ENCODE data around the gene COL23A1.

COL23A1 gene

DNA sequence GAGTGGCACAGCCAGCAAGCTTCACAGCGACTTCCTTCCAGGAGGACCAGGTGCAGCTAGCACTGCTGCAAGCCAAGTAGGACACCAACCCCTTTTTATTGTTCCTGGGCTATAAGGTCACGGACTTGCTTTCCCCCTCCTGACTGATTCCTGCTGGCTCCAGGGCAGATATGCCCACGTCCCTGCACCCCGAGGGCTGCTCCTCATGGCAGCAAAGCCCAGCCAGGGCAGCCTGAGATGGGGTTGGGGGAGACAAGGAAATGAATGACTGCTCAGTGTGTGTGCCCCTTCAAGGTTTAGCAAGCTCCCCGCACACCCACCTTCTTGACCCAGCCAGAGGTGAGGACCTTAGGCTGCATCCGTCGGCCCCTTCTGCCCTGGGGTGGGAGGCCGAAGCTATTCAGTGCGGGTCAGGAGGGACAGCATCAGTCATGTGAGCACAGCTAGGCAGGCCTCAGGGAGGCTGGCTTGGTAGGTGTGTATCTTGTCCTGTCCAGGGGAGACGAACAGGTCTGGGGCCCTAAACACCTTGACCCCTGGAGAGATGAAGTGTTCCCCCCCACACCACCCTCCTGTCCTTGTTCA is 221.4 kb downstream of the COL23A1 start:
- DNase-seq = no peak

DNA sequence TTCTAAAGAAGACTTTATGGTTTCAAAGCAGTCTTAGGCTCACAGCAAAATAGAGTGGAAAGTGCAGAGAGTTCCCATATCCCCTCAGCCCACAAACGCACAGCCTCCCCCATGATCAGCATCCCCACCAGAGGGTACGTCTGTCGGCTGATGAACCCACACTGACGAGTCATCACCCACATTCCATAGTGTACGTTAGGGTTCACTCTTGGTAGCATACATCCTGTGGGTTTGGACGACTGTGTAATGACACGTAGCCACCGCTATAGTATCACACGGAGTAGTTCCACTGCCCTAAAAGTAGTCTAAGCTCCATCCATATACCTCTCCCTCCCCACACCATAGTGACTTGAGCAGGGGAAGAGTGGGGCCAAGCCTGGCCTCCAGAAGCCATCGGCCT is 221.9 kb downstream of the COL23A1 start:
- DNase-seq = no peak

DNA sequence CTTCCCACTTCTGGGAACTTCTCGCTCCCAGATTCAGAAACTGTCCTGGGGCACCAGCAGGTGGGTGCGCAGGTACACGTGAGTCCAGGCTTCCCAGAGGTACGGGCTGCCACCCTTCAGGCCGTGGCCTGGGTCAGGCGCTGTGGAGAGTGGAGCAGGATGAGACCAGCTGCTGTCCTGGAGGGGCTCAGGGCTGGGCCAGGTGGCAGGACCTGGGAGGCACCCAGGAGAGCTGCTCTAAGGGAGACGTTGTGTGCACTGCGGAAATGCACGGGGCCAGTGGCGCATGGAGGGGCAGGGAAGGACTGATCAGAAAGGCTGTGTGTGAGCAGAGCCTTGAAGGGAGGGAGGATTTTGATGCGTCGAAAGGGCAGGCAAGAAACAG is 222.5 kb downstream of the COL23A1 start:
- DNase-seq = no peak

DNA sequence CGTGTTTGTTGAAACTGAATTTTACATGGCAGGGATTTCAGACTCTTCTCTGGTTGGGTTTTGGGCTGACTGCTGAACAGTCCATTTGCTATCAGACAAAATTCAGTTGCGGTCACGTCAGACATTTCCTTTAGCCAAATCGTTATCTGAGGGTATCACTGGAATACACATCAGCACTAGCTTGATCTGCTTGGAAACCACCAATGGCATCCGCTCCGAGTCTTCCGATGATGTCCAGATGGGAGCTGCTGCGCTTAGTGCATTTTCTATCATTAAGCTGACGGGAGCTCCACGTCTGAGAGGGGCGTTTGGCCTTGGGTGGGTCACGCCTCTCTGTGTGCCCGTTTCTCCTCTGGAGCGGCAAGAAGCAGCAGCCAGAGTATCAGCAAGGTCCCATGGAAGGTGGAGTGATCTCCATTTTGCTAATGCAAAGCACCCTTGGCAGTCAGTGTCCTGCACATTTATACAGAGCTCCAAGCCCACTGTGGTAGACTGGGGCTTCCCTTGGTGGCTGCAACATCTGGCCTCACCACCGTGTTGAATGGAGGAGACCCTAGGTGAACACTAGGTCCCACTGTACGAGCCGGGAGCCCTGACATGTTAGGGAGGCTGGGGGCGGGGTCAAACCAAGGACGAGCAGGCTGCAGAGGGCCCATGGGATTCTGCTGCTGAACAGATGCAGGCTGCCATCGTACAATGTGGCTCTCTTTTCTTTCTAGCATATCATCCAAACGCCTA is 223.0 kb downstream of the COL23A1 start:
- no peak for DNase-seq

DNA sequence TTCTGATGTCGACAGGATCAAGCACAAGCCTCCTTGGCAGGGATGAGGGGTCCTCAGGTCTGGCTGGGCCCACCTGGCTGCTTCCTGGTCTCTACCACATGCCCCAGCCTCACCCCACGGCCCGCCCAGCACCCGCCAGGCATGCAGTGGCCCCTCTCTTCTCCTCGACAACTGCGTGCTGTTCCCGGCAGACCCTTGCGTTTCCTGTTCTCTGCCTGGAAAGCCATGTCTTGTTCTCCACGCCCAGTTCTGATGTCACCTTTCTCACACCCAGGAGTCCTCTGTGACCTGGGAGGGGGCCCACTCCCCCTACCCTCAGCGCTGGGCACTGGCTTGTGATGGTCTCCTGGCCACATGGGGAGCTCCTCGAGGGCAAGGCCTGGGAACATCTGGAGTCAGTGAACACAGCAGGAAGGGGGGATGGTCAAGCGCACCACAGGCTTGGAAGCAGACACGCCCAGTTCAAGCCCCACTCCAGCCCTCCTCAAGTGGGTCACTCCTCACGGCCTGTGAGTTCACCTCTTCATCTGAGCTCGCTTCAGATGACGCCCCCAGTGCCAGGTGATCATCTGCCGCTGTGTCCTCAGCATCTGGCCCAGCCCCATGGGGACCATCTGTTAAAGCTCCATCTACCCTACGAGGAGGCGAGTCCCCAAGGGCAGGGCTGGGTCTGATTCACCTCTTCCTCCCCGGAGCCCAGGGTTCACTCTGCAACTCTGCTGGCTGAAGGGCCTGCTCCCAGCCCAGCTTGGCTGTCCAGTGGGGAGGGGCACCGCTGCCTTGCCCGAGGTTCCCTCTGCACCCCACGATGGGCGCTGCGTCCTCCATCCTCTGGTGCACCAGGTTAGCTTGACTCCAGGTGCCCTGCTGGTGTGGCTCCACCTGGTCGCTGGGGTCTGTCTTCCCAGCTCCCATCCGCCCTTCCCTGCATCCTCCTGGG is 224.4 kb downstream of the COL23A1 start:
- DNase-seq = no peak

DNA sequence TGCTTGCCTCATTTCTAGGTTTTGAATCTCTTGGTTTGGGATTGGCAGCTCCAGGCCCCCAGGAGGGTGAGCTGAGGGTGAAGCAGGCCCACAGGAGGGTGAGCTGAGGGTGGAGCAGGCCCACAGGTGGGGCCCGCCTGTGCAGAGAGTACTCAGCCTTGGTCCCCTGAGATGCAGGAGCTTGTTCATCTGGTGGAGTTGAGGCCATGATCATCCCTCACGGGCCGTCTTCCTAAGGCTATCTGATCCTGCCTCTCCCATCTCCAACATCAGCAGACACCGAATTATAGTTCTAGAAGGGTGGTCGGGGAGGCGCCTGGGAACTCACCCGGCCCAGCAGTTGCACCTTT is 225.9 kb downstream of the COL23A1 start:
- no peak for DNase-seq

DNA sequence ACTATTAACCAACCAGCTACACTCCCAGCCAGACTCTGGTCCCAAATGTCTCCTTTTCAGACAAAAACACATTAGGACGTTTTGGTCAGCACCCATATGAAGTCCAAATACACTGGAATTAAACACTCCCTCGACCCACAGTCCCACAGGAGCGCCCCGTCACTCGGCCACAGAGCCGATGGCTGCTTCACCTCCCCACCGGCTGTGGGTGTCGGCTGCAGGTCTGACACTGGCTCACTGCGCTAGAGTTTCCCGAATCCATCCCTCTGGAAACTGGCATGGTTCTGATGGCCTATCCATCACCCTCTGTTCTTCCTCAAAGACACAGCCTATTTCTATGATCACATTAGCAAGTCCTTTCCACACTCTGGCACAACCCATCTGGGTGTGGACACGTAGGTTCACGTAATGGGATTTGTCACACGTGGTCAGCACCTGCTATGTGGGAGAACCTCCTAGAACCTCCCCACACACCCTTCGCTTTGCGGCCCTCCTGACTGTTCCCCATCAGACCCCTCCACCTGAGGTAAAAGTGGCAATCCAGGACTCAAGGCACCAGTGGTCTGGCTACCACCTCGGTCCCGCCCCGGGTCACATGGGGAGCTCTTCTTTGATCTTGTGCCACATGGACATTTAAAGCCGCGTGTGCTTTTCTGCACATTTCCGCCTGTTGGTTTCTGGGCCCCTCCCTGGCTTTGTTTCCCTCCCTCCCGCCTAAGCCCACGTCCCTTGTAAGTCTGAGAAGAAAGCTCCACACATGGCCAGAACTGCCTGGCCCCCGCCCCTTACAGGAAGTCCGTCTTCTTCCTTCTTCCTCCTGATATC is 226.5 kb downstream of the COL23A1 start:
- DNase-seq = no peak

DNA sequence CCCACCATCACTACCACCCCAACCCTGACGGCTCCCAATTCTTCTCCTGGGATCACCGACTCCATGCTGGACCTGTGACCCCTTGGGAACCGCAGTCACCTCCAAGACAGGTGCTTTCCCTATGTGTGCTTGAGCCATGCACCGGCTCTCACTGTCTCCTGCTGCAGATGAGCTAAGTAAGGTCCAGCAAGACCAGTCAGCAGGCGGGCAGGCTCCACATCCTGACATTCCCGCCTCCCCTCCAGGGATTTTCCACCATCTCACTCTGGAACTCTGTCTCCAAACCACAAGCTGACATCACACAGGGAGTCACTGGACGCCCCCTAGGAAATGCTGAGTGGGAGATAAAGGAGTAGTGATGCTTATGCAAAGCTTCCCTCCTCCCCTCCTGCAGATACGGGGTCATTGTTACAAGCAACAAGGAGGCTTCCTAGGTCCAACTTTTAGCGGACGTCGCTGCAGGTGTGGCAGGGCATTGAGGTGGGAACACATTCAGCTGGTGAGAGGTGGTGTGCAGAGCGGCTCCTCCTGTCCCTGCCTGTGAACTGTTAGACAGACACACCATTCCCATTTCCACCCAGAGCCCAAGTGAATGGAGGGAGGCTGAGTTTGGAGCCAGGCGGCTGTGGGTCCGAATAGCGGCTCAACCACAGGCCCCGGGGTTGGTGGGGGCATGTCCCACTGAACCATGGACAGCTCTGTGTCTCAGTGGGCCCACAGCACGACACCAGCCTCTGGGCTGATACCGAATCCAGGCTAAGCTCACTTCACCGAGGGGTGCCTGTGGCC is 228.3 kb downstream of the COL23A1 start:
- DNase-seq = no peak

DNA sequence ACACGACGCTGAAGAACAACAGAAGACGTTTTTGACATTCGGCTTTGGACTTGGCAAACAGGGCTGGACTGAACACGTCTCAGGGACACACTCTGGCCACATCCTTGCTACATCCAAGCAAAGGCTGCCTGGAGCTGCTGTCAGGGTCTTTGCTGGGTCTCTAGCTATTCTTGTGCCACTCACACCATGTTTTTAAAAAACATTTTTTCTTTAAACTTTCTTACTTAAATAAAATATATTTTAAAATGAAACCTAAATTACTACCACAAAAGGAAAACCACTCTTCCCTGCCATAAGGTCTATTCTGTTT is 229.3 kb downstream of the COL23A1 start:
- DNase-seq = no peak

DNA sequence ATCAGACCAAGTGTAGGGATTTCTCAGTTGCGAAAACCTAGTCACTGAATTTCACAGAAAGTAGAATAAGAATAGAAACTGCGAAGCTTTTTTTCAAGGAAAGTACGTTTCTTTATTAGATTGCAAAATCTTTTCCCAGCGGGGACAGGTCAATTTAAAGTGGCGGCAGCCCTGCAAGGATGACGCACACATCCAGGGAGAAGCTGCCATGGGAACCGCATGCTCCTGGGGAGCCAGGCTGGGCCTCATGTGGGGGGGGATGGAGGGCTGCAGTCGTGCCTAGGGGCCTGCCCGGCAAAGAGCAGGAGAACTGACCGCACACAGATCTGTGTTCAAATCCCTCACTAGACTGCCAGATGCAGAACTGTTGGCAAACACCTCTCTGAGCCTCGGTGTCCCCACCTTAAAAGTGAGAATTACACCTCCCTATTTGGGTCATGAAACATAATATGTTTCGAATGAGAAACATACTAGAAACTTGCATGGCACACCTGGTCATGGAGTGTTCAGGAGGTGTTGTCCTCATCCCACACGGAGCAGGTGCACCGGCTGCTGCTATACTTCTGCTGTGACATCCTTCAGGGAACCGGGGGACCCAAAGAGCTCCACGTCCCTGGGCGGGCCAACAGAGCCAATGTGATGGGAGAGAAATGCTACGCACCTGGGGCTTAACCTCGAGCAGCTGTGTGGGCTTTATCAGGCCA is 229.8 kb downstream of the COL23A1 start:
- DNase-seq = no peak

DNA sequence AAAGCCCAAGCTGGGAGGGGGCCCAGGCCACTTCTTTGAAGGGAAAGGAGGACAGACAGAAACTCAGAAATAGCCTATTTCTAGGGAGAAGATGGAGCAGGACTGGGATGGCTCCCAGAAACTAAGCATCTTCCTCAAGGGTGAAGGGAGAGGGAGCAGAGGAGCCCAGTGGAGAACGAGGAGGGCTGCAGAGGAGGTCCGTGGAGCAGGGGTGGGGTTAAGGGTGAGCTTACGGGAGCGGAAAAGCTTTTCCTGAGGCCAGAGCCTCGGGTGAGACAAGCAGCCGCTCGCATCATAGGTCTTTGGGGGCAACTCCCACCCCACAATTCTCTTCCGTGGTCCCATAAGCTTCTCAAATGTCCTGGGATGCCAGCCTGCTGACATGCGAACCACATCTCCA is 230.5 kb downstream of the COL23A1 start:
- DNase-seq = no peak

DNA sequence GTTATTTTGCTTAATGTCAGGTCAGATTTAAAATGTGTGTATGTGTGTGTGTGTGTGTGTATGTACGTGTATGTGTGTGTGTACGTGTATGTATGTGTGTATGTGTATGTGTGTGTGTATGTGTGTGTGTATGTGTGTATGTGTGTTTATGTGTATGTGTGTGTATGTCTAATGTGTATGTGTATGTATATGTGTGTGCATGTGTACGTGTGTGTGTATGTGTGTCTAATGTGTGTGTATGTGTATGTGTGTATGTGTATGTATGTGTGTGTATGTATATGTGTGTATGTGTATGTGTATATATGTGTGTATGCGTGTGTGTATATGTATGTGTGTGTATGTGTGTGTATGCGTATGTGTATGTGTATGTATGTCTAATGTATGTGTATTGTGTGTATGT is 232.5 kb downstream of the COL23A1 start:
- DNase-seq = no peak

DNA sequence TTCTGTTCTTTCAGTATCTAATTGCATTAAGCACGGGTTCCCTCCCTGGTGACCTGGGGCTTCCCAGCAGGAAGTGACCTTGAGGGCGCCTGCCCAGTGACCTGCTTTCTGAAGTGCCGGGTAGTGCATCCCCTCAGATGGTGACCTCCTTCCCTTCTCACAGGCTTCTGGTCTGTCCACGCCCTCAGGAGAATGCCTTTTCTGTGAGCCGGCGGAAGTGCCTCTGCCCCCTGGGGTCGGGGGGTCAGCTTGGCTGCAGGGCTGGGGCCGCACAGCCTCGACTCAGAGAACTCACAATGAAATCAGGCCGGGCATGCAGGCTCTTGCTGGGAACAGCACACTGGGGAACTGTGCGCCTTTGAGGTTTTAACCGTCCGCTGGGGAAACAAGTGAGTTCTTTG is 233.1 kb downstream of the COL23A1 start:
- DNase-seq = no peak

DNA sequence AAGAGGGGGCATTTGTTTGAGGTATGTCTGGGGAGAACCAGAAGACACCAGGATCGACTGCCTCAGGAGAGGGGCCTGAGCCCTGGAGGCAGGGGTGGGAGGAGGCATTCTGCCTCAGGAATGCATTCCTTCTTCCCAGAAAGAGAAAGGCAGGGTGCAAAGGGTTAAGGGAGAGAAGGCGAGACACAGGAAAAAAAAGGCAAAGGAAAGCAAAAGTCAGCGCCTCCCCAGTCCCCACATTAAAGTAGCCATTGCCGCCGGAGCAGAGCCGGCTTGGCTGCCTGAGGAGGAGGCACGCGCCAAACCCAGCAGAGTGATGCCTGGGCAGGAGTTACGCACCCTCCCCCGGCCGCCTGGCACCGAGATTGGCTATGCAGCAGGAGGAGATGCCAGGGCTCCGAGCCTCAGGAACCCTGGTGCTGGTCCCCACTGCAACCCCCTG is 233.7 kb downstream of the COL23A1 start:
- no peak for DNase-seq

DNA sequence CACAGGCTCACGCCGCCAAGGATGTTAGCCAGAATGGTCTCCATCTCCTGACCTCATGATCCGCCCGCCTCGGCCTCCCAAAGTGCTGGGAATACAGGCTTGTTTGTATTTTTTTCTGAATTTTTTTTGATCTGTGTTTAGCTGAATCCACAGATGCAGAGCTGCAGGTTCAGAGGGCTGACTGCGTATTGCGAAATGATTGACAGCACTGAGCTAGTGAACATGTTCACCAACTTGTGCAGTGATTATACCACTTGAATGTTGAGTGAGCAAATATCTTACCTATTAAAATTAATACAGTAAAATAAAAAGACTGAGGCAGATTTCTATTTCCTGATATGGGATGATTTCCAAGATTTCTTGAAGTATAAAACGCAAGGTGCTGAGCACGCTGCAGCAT is 234.5 kb downstream of the COL23A1 start:
- no peak for DNase-seq

DNA sequence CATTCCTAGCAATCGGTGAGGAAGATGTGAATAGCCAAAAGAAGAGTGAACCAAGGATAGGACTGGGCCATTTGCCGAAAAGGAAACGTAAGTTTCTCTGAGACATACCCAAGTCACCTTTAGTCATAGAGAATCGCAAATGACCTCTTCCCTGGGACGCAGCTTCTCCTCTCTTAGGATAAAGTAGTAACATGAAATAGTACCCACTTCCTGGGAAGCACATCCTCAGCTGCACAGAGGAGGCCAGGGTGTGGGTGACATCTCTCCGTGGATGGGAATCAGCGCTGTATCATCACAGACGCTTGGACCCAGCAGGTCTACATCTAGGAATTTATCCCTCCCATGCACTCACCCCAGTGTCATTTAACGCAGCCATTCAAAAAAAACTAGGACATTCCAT is 236.7 kb downstream of the COL23A1 start:
- no peak for DNase-seq

DNA sequence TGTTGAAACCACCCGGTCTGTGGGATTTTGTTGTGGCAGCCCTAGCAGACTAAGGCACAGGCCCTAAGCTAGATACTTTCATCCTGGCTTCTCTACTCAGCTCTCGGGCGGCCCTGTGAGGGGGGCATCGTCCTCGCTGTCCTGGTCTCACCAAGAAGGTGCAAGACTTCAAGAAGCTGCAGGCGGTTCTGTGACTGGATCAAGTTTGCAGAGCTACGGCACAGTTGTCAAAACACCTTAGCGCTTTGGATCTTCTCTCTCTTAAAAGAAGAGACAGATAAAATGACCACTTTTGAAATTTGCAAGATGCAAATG is 238.2 kb downstream of the COL23A1 start:
- no peak for DNase-seq

DNA sequence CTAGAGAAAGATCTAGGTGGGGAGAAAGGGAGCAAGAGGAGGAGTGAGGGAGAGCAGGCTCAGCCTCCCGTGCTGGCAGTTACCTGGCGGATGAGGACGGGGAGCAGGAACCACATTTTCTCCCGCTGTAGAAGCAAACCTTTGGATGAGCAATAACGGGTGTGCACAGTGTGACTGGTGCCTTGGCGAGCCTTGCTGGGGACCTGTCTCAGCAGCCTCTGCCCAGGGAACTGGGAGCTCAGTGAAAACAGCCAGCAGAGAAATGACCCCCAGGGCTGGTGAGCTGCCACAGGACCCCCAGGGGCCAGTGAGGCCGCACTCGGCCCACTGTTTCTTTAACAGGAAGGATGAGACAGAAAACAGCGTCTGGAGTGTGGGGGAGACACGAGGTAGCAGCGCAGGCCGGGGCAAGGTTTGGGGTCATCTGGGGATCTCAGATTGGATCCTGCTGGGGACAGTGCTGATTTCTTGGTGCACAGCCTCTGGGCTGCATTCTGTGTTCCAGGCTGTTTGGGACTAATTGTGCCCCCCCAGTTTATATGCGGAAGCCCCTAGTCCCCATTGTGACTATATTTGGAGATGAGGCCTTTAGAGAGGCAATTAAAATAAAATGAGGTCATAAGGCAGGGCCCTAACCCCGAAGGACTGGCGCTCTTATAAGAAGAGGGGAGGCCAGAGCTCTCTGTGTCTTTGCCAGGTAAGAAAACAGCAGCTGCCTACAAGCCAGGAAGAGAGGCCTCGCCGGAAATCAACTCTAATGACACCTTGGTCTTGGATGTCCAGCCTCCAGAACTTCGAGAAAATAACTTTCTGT is 238.8 kb downstream of the COL23A1 start:
- no peak for DNase-seq

DNA sequence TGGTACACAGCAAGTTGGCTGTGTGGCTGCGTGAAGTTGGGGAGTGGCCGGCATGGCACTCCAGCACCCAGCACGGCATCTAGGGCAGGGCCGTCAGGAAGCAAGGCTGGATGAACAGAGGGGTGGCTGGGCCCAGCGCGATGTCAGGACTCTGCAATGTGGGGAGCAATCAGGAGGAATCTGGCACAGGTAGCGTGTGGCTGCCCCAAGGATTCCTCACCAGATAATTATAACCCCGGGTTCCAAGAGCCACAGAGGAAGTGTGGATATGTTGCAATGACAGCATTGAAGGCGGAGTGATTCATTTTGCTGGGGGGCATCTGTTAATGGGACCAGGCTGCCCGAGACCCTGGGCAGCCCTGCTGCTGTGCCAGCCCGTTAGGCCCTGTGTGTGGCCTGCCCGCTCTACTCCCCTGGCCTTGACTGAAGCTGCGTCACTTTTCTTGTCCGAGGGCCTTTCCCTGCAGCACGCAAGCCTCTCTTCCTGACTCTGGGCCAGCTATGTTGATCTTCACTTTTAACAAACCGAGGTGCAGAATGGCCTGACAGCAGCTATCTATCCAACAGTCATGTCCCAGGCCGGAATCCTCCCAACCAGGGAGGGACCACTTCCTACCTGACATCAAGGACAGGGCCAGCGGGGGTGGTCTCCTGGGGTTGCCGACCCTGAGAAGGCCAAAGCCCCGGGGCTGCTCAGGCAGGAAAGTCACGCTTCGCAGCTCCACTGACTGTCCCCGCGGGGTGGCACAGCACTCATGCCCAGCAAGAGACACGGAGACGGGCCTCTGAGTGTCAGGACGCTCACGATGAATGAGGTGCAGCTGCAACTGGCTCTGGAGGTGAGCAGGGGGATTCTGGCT is 239.6 kb downstream of the COL23A1 start:
- no peak for DNase-seq
